Testis (tissue), 3 donors: ENCODE results near the gene SHROOM3. TPM values are rescaled to one million over a fixed set of nuclear protein-coding genes. Genes with fewer than 3 reads are reported as not detected.

Experiments
- DNase-seq: peaks from one replicate; pipeline ENCODE4 v3.0.0-alpha.2; 2019
- H3K27ac ChIP-seq, 2 donors: fragments of 200-600 bp; sonication (generic); one replicate each; pipeline ENCODE4 v1.5.1; 2019
- H3K27me3 ChIP-seq: fragments of 200-600 bp; sonication (generic); one replicate; pipeline ENCODE4 v1.5.1; 2019
- H3K36me3 ChIP-seq: fragments of 200-600 bp; sonication (generic); one replicate; pipeline ENCODE4 v1.5.1; 2017; ENCODE audit warnings: low read depth; ENCODE audit errors: missing control alignments
- H3K4me1 ChIP-seq: fragments of 200-600 bp; sonication (generic); one replicate; pipeline ENCODE4 v1.5.1; 2019
- H3K4me3 ChIP-seq, 2 donors: fragments of 200-600 bp; sonication (generic); one replicate each; pipeline ENCODE4 v1.5.1; 2017 to 2019
- H3K9me3 ChIP-seq: fragments of 200-600 bp; sonication (generic); one replicate; pipeline ENCODE4 v1.5.1; 2017
- CTCF ChIP-seq, 3 experiments: fragments of 450-650 bp in 2 of 3; fragments of 200-600 bp in 1 of 3; sonication (generic) in 1 of 3; IDR thresholded peaks; one replicate each; pipeline ENCODE4 v1.5.1; 2016 to 2019; ENCODE audit warnings: antibody characterized with exemption in 3 of 3, mild to moderate bottlenecking in 2 of 3, moderate library complexity in 1 of 3
- POLR2A ChIP-seq: fragments of 450-650 bp; IDR thresholded peaks from one replicate; pipeline ENCODE4 v1.6.1; 2017; ENCODE audit warnings: antibody characterized with exemption, mild to moderate bottlenecking, moderate library complexity
- whole genome bisulfite sequencing, 2 donors: methylation state at CpG; one replicate each; pipeline ENCODE4 v1.1.5; 2018; 5-methylcytosine and 5-hydroxymethylcytosine counted together
- intact Hi-C: fragments of 100-400 bp; cut with DNase I; formaldehyde crosslinking; loops from one replicate; pipeline ENCODE4 v1.15.1; 2023; ENCODE audit warnings: low total_unique reads
- polyA plus RNA-seq: library from polyadenylated mRNA; stranded (reverse); fragments of 350-450 nt; fragmentation: Illumina TruSeq; extraction: RNeasy Lipid Tissue Mini Kit (QIAGEN cat#74804); gene quantifications from one replicate; pipeline ENCODE4 v1.2.3, GENCODE V29; 2014; ENCODE audit warnings: low read depth, low replicate concordance; ENCODE audit not compliant: insufficient read depth
- total RNA-seq, 2 donors: library from RNA; depleted of rRNA; stranded (reverse); fragments of >200 nt; gene quantifications; one replicate each; pipeline ENCODE4 v1.2.3, GENCODE V29; 2016

The SHROOM3 gene
- total and polyA plus RNA-seq, 3 donors from 2014 or later = 3.9 to 7.2 (median 6.4) TPM

GRCh38 chr4:76623217-76624045 is 188.4 kb downstream of the SHROOM3 start:
- intact Hi-C loops = no loop called here
- WGBS, 2 donors = 86 to 96% methylated on average over 4 of the region's 4 CpGs
- Histone ChIP-seq H3K36me3 (no peaks in the 10 kb centered on the region), H3K4me3 (no peak overlapping the region), H3K4me1 (no peaks in the 10 kb centered on the region), H3K9me3 (no peaks in the 10 kb centered on the region), H3K27ac (no peak overlapping the region), H3K27me3 (no peaks in the 10 kb centered on the region)
- TF ChIP-seq CTCF (IDR thresholded peaks at IDR 0.05) = no peak
- no peak for TF ChIP-seq POLR2A
- DNase-seq = no peak

GRCh38 chr4:76624241-76624681 is 189.2 kb downstream of the SHROOM3 start:
- no peaks in the 10 kb centered on the region for H3K36me3 ChIP-seq
- TF ChIP-seq POLR2A (no peak), CTCF (IDR thresholded peaks at IDR 0.05) (no peak)
- H3K9me3 ChIP-seq = no peaks in the 10 kb centered on the region
- no peaks in the 10 kb centered on the region for H3K4me1 ChIP-seq
- peak; percentile 32 for DNase-seq
- intact Hi-C loops = no loop called here
- whole genome bisulfite sequencing, 2 donors = 33 to 43% methylated on average over 9 of the region's 9 CpGs
- no peak overlapping the region for H3K4me3 ChIP-seq
- H3K27ac ChIP-seq = no peak overlapping the region
- no peaks in the 10 kb centered on the region for H3K27me3 ChIP-seq

GRCh38 chr4:76624931-76625715 is 190.1 kb downstream of the SHROOM3 start:
- TF ChIP-seq CTCF (IDR thresholded peaks at IDR 0.05) (no peak), POLR2A (no peak)
- no peak for DNase-seq
- Histone ChIP-seq H3K4me3 (no peak overlapping the region), H3K9me3 (no peaks in the 10 kb centered on the region), H3K36me3 (no peaks in the 10 kb centered on the region), H3K4me1 (no peaks in the 10 kb centered on the region), H3K27me3 (no peaks in the 10 kb centered on the region), H3K27ac (no peak overlapping the region)
- intact Hi-C loops = no loop called here
- WGBS, 2 donors = 83 to 95% methylated on average over 3 of the region's 3 CpGs

- no peak overlapping the region for H3K4me3 ChIP-seq
- intact Hi-C loops = no loop called here
- H3K4me1 ChIP-seq = no peaks in the 10 kb centered on the region
- DNase-seq = no peak
- H3K36me3 ChIP-seq = no peaks in the 10 kb centered on the region
- H3K27ac ChIP-seq = no peak overlapping the region
- H3K27me3 ChIP-seq = no peaks in the 10 kb centered on the region
- H3K9me3 ChIP-seq = no peaks in the 10 kb centered on the region
- no peak for TF ChIP-seq POLR2A
- no peak for TF ChIP-seq CTCF (IDR thresholded peaks at IDR 0.05)
- WGBS, 2 donors = 88 to 92% methylated on average over 5 of the region's 5 CpGs
Measured at GRCh38 chr4:76626686-76627465, 191.8 kb downstream of the SHROOM3 start.
